ENCODE results near the gene ATG16L2.

- TF ChIP-seq CTCF (IDR thresholded peaks at IDR 0.05 in 4 of 5, conservative IDR thresholded peaks at IDR 0.05 in 1 of 5) (no peak), POLR2A (IDR thresholded peaks at IDR 0.05) (no peak)
Observed at GRCh38 chr11:72781313-72782080, 32.7 kb upstream of the ATG16L2 start.
